ENCODE measurements around the gene PLEKHG3. TPM values are rescaled to one million over a fixed set of nuclear protein-coding genes. Genes with fewer than 3 reads are reported as not detected.

The PLEKHG3 gene
- total RNA-seq, 1 experiment from 2014 or later: 34.0 TPM

GRCh38 chr14:64778104-64778754 lies 74.0 kb downstream of the PLEKHG3 start:
- Histone ChIP-seq H3K4me1 (ENCODE audit: control insufficient read depth, insufficient read depth, low read length) (no peaks in the 10 kb centered on the region), H3K27me3 (ENCODE audit: control insufficient read depth, insufficient read depth, low read length) (no peaks in the 10 kb centered on the region), H3K36me3 (ENCODE audit: control insufficient read depth, insufficient read depth, low read length) (no peaks in the 10 kb centered on the region), H3K4me3 (ENCODE audit: low read depth in 2 of 2, low read length in 2 of 2) (no peak overlapping the region), H3K27ac (ENCODE audit: low read length) (no peak overlapping the region), H3K9me3 (ENCODE audit: control insufficient read depth, insufficient read depth, low read depth, low read length) (no peaks in the 10 kb centered on the region)
- no peak for DNase-seq (ENCODE audit: low read depth, low spot score)
- POLR2A ChIA-PET: no interaction called here
- in situ Hi-C loops (cut with HindIII; ENCODE audit: low pct_unique_long_range_greater_than_20kb, low sequenced_read_pairs): no loop called here
- no peak for ATAC-seq
- intact Hi-C loops (cut with micrococcal nuclease; ENCODE audit: unreplicated experiment): no loop called here
- no peak for TF ChIP-seq SIN3A (IDR thresholded peaks at IDR 0.05; ENCODE audit: borderline replicate concordance, insufficient read depth, low read depth, low read length)
- TF ChIP-seq POLR2AphosphoS5 (IDR thresholded peaks at IDR 0.05; ENCODE audit: low read depth, low read length): no peak
- TF ChIP-seq CTCF (IDR thresholded peaks at IDR 0.05): no peak
- TF ChIP-seq REST (IDR thresholded peaks at IDR 0.05; ENCODE audit: insufficient read depth in 1 of 2, low read depth in 2 of 2, low read length in 1 of 2): no peak
- TF ChIP-seq TCF7L2 (IDR thresholded peaks at IDR 0.05; ENCODE audit: low read depth, low read length): no peak
- CTCF ChIA-PET: no interaction called here
- no TSS peak for BruUV-seq (replicated peaks)

GRCh38 chr14:64779472-64779871 lies 75.2 kb downstream of the PLEKHG3 start:
- Histone ChIP-seq H3K27me3 (ENCODE audit: control insufficient read depth, insufficient read depth, low read length) (no peaks in the 10 kb centered on the region), H3K27ac (ENCODE audit: low read length) (no peak overlapping the region), H3K4me3 (ENCODE audit: low read depth in 2 of 2, low read length in 2 of 2) (no peak overlapping the region), H3K9me3 (ENCODE audit: control insufficient read depth, insufficient read depth, low read depth, low read length) (no peaks in the 10 kb centered on the region), H3K4me1 (ENCODE audit: control insufficient read depth, insufficient read depth, low read length) (no peaks in the 10 kb centered on the region), H3K36me3 (ENCODE audit: control insufficient read depth, insufficient read depth, low read length) (no peaks in the 10 kb centered on the region)
- ATAC-seq (no peak), DNase-seq (ENCODE audit: low read depth, low spot score) (no peak)
- ChIA-PET CTCF (no interaction called here), POLR2A (no interaction called here)
- no TSS peak for BruUV-seq (replicated peaks)
- no peak for TF ChIP-seq CTCF (IDR thresholded peaks at IDR 0.05)
- no peak for TF ChIP-seq SIN3A (IDR thresholded peaks at IDR 0.05; ENCODE audit: borderline replicate concordance, insufficient read depth, low read depth, low read length)
- TF ChIP-seq REST (IDR thresholded peaks at IDR 0.05; ENCODE audit: insufficient read depth in 1 of 2, low read depth in 2 of 2, low read length in 1 of 2): no peak
- no peak for TF ChIP-seq POLR2AphosphoS5 (IDR thresholded peaks at IDR 0.05; ENCODE audit: low read depth, low read length)
- TF ChIP-seq TCF7L2 (IDR thresholded peaks at IDR 0.05; ENCODE audit: low read depth, low read length): no peak
- intact Hi-C loops (cut with micrococcal nuclease; ENCODE audit: unreplicated experiment): no loop called here
- in situ Hi-C loops (cut with HindIII; ENCODE audit: low pct_unique_long_range_greater_than_20kb, low sequenced_read_pairs): no loop called here
